ENCODE results near the gene NCKAP5L. TPM values are rescaled to one million over a fixed set of nuclear protein-coding genes. Genes with fewer than 3 reads are reported as not detected.
"Not testable (repeated sequence)": the region's sequence is repeated elsewhere in the genome, so short reads cannot be mapped to it uniquely, and the experiment has no call there.

Gene NCKAP5L
- total RNA-seq, 1 donor from 2014 or later = 23.2 TPM

DNA sequence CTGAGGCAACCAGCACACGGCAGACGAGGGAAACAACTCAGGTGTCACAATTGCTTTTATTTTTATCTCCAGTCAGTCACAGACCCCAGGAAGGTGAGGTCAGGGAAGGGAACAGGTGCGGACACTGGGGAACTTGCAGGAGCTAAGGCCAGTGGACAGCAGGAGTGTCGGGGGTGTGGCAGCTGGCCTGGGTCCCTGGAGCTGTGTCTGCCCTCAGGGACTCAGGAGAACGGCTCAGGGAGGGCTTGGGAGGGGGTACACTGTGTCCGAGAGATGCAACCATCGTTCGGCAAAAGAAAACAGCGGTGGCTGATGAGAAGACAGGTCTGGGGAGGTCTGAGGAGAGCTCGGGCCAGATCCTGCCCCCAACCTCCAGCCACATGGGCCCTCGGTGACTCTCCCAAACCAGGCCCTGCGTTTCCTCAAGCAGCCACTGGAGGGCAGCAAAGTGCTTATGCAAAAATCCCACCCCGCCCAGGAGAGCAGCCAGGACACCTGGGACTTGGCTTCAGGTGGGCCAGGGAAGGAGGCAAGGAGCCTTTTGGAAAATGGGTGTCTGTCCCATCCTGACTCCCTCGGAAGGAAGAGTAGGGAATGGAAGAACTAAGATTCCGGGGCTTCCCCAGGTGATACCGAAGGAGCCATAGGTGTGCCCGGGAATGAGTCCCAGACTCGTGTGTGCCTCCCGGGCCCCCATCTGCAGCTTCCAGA is 38.8 kb upstream of the NCKAP5L start:
- peak; percentile 98 for TF ChIP-seq CTCF (IDR thresholded peaks at IDR 0.05)
- H3K4me3 ChIP-seq = no peak overlapping the region
- H3K9me3 ChIP-seq = no peaks in the 10 kb centered on the region
- H3K4me1 ChIP-seq = peaks cover 24% of the 10 kb centered on the region
- ATAC-seq = peak; percentile 81
- DNase-seq = peak; percentile 86
- H3K36me3 ChIP-seq = no peaks in the 10 kb centered on the region
- peak overlapping the region; percentile 59 for H3K27ac ChIP-seq
- H3K27me3 ChIP-seq = no peaks in the 10 kb centered on the region
- intact Hi-C loops (cut with DNase I) = loop anchor here (10.0 kb wide), 1 partner anchor 188 kb away; the partner anchor contains the start of gene ASIC1

GRCh38 chr12:49865782-49866135 is 37.5 kb upstream of the NCKAP5L start:
- no peak for ATAC-seq
- TF ChIP-seq CTCF (IDR thresholded peaks at IDR 0.05) = no peak
- Histone ChIP-seq H3K4me3 (no peak overlapping the region), H3K27me3 (no peaks in the 10 kb centered on the region), H3K9me3 (no peaks in the 10 kb centered on the region), H3K4me1 (peaks cover 24% of the 10 kb centered on the region), H3K27ac (no peak overlapping the region), H3K36me3 (no peaks in the 10 kb centered on the region)
- DNase-seq = no peak
- intact Hi-C loops (cut with DNase I) = loop anchor here (10.0 kb wide), 1 partner anchor 189 kb away; the partner anchor contains the start of gene ASIC1

- no peak for TF ChIP-seq CTCF (IDR thresholded peaks at IDR 0.05)
- no peak for ATAC-seq
- Histone ChIP-seq H3K9me3 (no peaks in the 10 kb centered on the region), H3K4me1 (peaks cover 24% of the 10 kb centered on the region), H3K27me3 (no peaks in the 10 kb centered on the region), H3K36me3 (no peaks in the 10 kb centered on the region), H3K27ac (no peak overlapping the region), H3K4me3 (no peak overlapping the region)
- intact Hi-C loops (cut with DNase I) = loop anchor here (10.0 kb wide), 1 partner anchor 190 kb away; the partner anchor contains the start of gene ASIC1
- no peak for DNase-seq
Measured at GRCh38 chr12:49865109-49865781, 37.0 kb upstream of the NCKAP5L start.

- no peaks in the 10 kb centered on the region for H3K36me3 ChIP-seq
- no peaks in the 10 kb centered on the region for H3K27me3 ChIP-seq
- peaks cover 24% of the 10 kb centered on the region for H3K4me1 ChIP-seq
- intact Hi-C loops (cut with DNase I) = loop anchor here (10.0 kb wide), 1 partner anchor 190 kb away; the partner anchor contains the start of gene ASIC1
- no peaks in the 10 kb centered on the region for H3K9me3 ChIP-seq
- no peak for TF ChIP-seq CTCF (IDR thresholded peaks at IDR 0.05)
- H3K27ac ChIP-seq = no peak overlapping the region
- no peak overlapping the region for H3K4me3 ChIP-seq
- DNase-seq (no peak), ATAC-seq (no peak)
Measured at GRCh38 chr12:49864798-49865090, 36.5 kb upstream of the NCKAP5L start.

DNA sequence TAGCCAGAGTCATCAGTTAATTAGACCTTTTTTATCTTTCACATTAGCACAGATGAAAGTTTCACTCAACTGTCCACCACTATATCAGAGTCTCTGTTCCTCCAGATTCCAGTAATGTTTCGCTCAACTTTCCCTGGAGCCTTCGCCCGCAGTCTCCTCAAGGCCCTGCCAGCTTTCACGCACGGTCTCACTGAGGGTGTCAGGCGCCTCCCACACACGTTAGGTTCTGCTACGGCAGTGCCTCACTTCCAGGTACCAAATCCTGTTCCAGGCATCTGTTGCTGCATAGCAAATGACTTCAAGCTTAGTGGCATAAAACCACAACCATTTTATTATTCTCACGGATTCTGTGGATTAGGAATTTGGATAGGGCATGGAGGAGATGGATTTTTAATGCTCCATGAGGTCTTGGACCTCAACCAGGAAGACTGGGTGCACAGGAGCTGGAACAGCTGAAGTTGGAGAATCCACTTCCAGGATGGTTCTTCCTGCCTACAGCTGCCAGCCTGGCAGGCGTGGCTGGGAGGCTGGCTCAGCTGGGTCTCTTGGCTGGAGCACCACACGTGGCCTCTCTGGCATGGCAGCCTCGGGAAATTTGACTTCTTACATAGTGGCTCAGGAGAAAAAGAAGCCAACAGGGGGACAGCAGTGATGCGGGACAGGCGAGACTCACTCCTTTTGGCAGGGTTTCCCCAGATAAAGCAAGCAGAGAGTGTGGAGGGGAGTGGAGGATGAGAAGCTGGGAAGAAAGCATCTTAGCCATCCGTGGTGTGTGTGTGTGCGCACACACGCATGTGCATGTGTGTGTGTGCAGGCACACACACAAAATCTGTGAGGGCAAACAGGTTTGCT is 36.0 kb upstream of the NCKAP5L start:
- intact Hi-C loops (cut with DNase I) = loop anchor here (10.0 kb wide), 1 partner anchor 191 kb away; the partner anchor contains the start of gene ASIC1
- ATAC-seq (no peak), DNase-seq (no peak)
- no peaks in the 10 kb centered on the region for H3K36me3 ChIP-seq
- no peak overlapping the region for H3K4me3 ChIP-seq
- TF ChIP-seq CTCF (IDR thresholded peaks at IDR 0.05) = no peak
- H3K27me3 ChIP-seq = no peaks in the 10 kb centered on the region
- peaks cover 20% of the 10 kb centered on the region for H3K4me1 ChIP-seq
- H3K9me3 ChIP-seq = no peaks in the 10 kb centered on the region
- no peak overlapping the region for H3K27ac ChIP-seq

GRCh38 chr12:49860921-49861320 is 32.7 kb upstream of the NCKAP5L start:
- intact Hi-C loops (cut with DNase I) = loop anchor here (10.0 kb wide), 1 partner anchor 194 kb away; the partner anchor contains the start of gene ASIC1
- H3K27me3 ChIP-seq, H3K4me3 ChIP-seq, H3K36me3 ChIP-seq, H3K9me3 ChIP-seq, H3K27ac ChIP-seq, DNase-seq, H3K4me1 ChIP-seq, ATAC-seq: not testable (repeated sequence)

- H3K4me1 ChIP-seq; H3K27ac ChIP-seq; intact Hi-C loops (cut with DNase I); H3K4me3 ChIP-seq; H3K9me3 ChIP-seq; H3K36me3 ChIP-seq; ATAC-seq; DNase-seq; H3K27me3 ChIP-seq: not testable (repeated sequence)
Measured at GRCh38 chr12:49855890-49856289, 27.7 kb upstream of the NCKAP5L start.
